AG04449 (cell line): ENCODE measurements around the gene KNSTRN.

ENCODE experiments used
- CTCF ChIA-PET: fragments of 350-600 bp; formaldehyde crosslinking; extraction: SDS; loops from one replicate; lab custom pipeline; 2021; ENCODE audit warnings: antibody characterized with exemption; lab: Yijun Ruan, JAX
- POLR2A ChIA-PET: fragments of 400-600, 350-600 bp; formaldehyde crosslinking; extraction: SDS; loops from one replicate; lab custom pipeline; 2020; ENCODE audit warnings: antibody characterized with exemption, inconsistent platforms; lab: Yijun Ruan, JAX
- DNase-seq: peaks from one replicate; pipeline ENCODE4 v3.0.0-alpha.2; 2010; ENCODE audit warnings: low read depth, low spot score
- H3K4me3 ChIP-seq: 2 replicates; pipeline ENCODE4 v1.5.1; 2011; ENCODE audit warnings: low read depth, mild to moderate bottlenecking, control low read depth, low read length
- CTCF ChIP-seq: IDR thresholded peaks from one replicate; pipeline ENCODE4 v1.5.1; 2011; ENCODE audit warnings: mild to moderate bottlenecking, moderate library complexity, low read length, control low read depth, inconsistent platforms; ENCODE audit not compliant: insufficient read depth; ENCODE audit errors: missing control alignments

KNSTRN gene

GRCh38 chr15:40415226-40415625 is 32.7 kb downstream of the KNSTRN start:
- ChIA-PET POLR2A (no interaction called here), CTCF (interaction anchor here (0.8 to 1.9 kb wide), 3 partner anchors 9 to 47 kb away, joined by 3 to 6 read pairs (median 4); partner anchors contain the start of gene IVD)
- no peak for TF ChIP-seq CTCF
- H3K4me3 ChIP-seq: no peak overlapping the region
- no peak for DNase-seq

- ChIA-PET CTCF (interaction anchor here (1.9 kb wide), 1 partner anchor 10 kb away, joined by 6 read pairs; the partner anchor contains the start of gene IVD), POLR2A (no interaction called here)
- TF ChIP-seq CTCF: no peak
- no peak overlapping the region for H3K4me3 ChIP-seq
- no peak for DNase-seq
These were observed 33.5 kb downstream of the KNSTRN start for GRCh38 chr15:40416056-40416455.

GRCh38 chr15:40418126-40418525 is 35.6 kb downstream of the KNSTRN start:
- CTCF ChIA-PET: interaction anchor here (1.0 to 8.2 kb wide), 6 partner anchors 74 to 139 kb away, joined by 3 to 115 read pairs (median 4); partner anchors contain the start of genes ANKRD63 and INAFM2

GRCh38 chr15:40420071-40420713 is 37.7 kb downstream of the KNSTRN start:
- TF ChIP-seq CTCF: no peak
- ChIA-PET POLR2A (interaction anchor here (1.4 kb wide), 1 partner anchor 14 kb away, joined by 4 read pairs; the partner anchor contains the start of gene IVD), CTCF (interaction anchor here (1.3 to 8.2 kb wide), 16 partner anchors 9 to 203 kb away, joined by 3 to 115 read pairs (median 20); partner anchors contain the start of genes ANKRD63, CCDC9B, INAFM2 and IVD)
- no peak for DNase-seq
- no peak overlapping the region for H3K4me3 ChIP-seq

More at GRCh38 chr15:40418126-40418525, 35.6 kb downstream of the KNSTRN start:
- POLR2A ChIA-PET: no interaction called here
- DNase-seq: no peak
- TF ChIP-seq CTCF: no peak
- no peak overlapping the region for H3K4me3 ChIP-seq

- no peak for TF ChIP-seq CTCF
- no peak overlapping the region for H3K4me3 ChIP-seq
- POLR2A ChIA-PET: no interaction called here
- CTCF ChIA-PET: interaction anchor here (1.1 to 8.2 kb wide), 20 partner anchors 8 to 203 kb away, joined by 3 to 115 read pairs (median 15); partner anchors contain the start of genes ANKRD63, CCDC9B, INAFM2 and IVD
- DNase-seq: no peak
These were observed 38.3 kb downstream of the KNSTRN start for GRCh38 chr15:40420793-40421192.
